Colonic mucosa (tissue), 4 donors: Measurements from ENCODE around the gene SPAG7. TPM values are rescaled to one million over a fixed set of nuclear protein-coding genes. Genes with fewer than 3 reads are reported as not detected.

ENCODE experiments used
- DNase-seq: peaks from one replicate; pipeline ENCODE4 v3.0.0-alpha.2; 2020
- H3K27ac ChIP-seq: fragments of 200-600 bp; one replicate; pipeline ENCODE4 v1.8.0; 2021
- H3K27me3 ChIP-seq: fragments of 200-600 bp; one replicate; pipeline ENCODE4 v1.8.0; 2021
- H3K36me3 ChIP-seq: fragments of 200-600 bp; one replicate; pipeline ENCODE4 v1.8.0; 2021
- H3K4me1 ChIP-seq: fragments of 200-600 bp; one replicate; pipeline ENCODE4 v1.8.0; 2021; ENCODE audit warnings: mild to moderate bottlenecking
- H3K4me3 ChIP-seq: fragments of 200-600 bp; one replicate; pipeline ENCODE4 v1.8.0; 2021
- H3K9ac ChIP-seq, 2 donors: one replicate each; pipeline ENCODE4 v1.7.0; 2013; ENCODE audit warnings: control low read depth in 2 of 2, low read depth in 2 of 2, low read length in 2 of 2
- H3K9me3 ChIP-seq: fragments of 200-600 bp; one replicate; pipeline ENCODE4 v1.8.0; 2021
- CTCF ChIP-seq: fragments of 200-600 bp; IDR thresholded peaks from one replicate; pipeline ENCODE4 v1.8.0; 2022; ENCODE audit warnings: antibody characterized with exemption, mild to moderate bottlenecking
- intact Hi-C: fragments of 100-400 bp; cut with DNase I; formaldehyde crosslinking; loops from one replicate; pipeline ENCODE4 v1.14.1; 2022
- total RNA-seq, 2 donors: library from RNA; stranded (reverse); fragmentation: NEBNext Ultra II Directional in 1 of 2; extraction: Animal tissue kit (Norgen Biotek cat#: 25700) in 1 of 2; gene quantifications; one replicate each; pipeline ENCODE4 v1.2.1, GENCODE V29; 2021
- donor health status: healthy.
- donor health status: DM: no; HTN: no; CAD: no.
- donor health status: DM: no; HTN: no; CAD: no.

SPAG7 gene
- total RNA-seq, 2 donors from 2014 or later, result 47.7 to 56.4 TPM

- TF ChIP-seq CTCF, result no peak
- H3K27me3 ChIP-seq, result no peaks in the 10 kb centered on the region
- no peaks in the 10 kb centered on the region for H3K9me3 ChIP-seq
- no peaks in the 10 kb centered on the region for H3K36me3 ChIP-seq
- H3K4me1 ChIP-seq, result no peaks in the 10 kb centered on the region
- intact Hi-C loops, result loop anchor here (5.0 kb wide), 1 partner anchor 70 kb away; the partner anchor contains the start of gene CHRNE
- H3K9ac ChIP-seq, result no peak overlapping the region
- H3K27ac ChIP-seq, result no peak overlapping the region
- no peak for DNase-seq
- no peak overlapping the region for H3K4me3 ChIP-seq
Measured at GRCh38 chr17:4972322-4972721, 4.7 kb upstream of the SPAG7 start.

- no peaks in the 10 kb centered on the region for H3K27me3 ChIP-seq
- no peaks in the 10 kb centered on the region for H3K36me3 ChIP-seq
- intact Hi-C loops, result loop anchor here (5.0 kb wide), 1 partner anchor 70 kb away; the partner anchor contains the start of gene CHRNE
- no peak overlapping the region for H3K4me3 ChIP-seq
- no peak overlapping the region for H3K27ac ChIP-seq
- TF ChIP-seq CTCF, result no peak
- H3K4me1 ChIP-seq, result no peaks in the 10 kb centered on the region
- no peak for DNase-seq
- no peaks in the 10 kb centered on the region for H3K9me3 ChIP-seq
- no peak overlapping the region for H3K9ac ChIP-seq
Measured at GRCh38 chr17:4971826-4972225, 4.2 kb upstream of the SPAG7 start.

DNA sequence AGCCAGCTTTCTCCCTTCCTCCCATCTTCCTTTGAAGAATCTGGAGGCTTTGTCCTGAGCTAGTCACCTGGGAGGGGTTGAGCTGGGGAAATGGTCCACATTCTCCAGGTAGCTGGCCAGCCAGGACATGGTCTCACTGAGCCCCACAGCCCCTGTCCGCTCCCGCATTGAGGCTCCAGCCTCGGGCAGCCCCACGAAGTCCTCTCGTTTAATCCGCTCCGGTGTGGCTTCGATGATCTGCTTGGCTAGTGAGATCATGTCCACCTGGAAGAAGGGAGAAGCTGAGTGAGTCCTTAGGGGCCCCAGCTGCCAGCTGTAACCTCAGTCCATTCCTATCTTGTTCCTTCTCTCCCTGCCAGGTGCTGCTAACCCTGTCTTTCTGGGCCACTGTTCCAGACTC is 2.7 kb upstream of the SPAG7 start:
- Histone ChIP-seq H3K4me1 (no peaks in the 10 kb centered on the region), H3K9ac (no peak overlapping the region), H3K36me3 (no peaks in the 10 kb centered on the region), H3K9me3 (no peaks in the 10 kb centered on the region), H3K27ac (no peak overlapping the region), H3K27me3 (no peaks in the 10 kb centered on the region), H3K4me3 (no peak overlapping the region)
- intact Hi-C loops, result loop anchor here (5.0 kb wide), 1 partner anchor 68 kb away; the partner anchor contains the start of gene CHRNE
- no peak for DNase-seq
- no peak for TF ChIP-seq CTCF

- no peak overlapping the region for H3K4me3 ChIP-seq
- H3K27ac ChIP-seq, result peak overlapping the region; percentile 95
- H3K4me1 ChIP-seq, result no peaks in the 10 kb centered on the region
- H3K27me3 ChIP-seq, result no peaks in the 10 kb centered on the region
- peak overlapping the region in 1 of 2 donors; percentile 19 for H3K9ac ChIP-seq
- H3K9me3 ChIP-seq, result no peaks in the 10 kb centered on the region
- intact Hi-C loops, result loop anchor here (5.0 kb wide), 1 partner anchor 67 kb away; the partner anchor contains the start of gene CHRNE
- no peak for TF ChIP-seq CTCF
- DNase-seq, result no peak
- H3K36me3 ChIP-seq, result no peaks in the 10 kb centered on the region
Measured at GRCh38 chr17:4969551-4970173, 2.0 kb upstream of the SPAG7 start.

- no peaks in the 10 kb centered on the region for H3K27me3 ChIP-seq
- no peaks in the 10 kb centered on the region for H3K36me3 ChIP-seq
- no peaks in the 10 kb centered on the region for H3K4me1 ChIP-seq
- H3K4me3 ChIP-seq, result peak overlapping the region; percentile 74
- no peak for DNase-seq
- peak overlapping the region; percentile 95 for H3K27ac ChIP-seq
- no peak for TF ChIP-seq CTCF
- H3K9ac ChIP-seq, result peak overlapping the region; percentile 19 to 90
- no peaks in the 10 kb centered on the region for H3K9me3 ChIP-seq
- intact Hi-C loops, result no loop called here
Measured at GRCh38 chr17:4969047-4969550, 1.5 kb upstream of the SPAG7 start.
